Measurements from ENCODE around the gene GRIK5.

DNA sequence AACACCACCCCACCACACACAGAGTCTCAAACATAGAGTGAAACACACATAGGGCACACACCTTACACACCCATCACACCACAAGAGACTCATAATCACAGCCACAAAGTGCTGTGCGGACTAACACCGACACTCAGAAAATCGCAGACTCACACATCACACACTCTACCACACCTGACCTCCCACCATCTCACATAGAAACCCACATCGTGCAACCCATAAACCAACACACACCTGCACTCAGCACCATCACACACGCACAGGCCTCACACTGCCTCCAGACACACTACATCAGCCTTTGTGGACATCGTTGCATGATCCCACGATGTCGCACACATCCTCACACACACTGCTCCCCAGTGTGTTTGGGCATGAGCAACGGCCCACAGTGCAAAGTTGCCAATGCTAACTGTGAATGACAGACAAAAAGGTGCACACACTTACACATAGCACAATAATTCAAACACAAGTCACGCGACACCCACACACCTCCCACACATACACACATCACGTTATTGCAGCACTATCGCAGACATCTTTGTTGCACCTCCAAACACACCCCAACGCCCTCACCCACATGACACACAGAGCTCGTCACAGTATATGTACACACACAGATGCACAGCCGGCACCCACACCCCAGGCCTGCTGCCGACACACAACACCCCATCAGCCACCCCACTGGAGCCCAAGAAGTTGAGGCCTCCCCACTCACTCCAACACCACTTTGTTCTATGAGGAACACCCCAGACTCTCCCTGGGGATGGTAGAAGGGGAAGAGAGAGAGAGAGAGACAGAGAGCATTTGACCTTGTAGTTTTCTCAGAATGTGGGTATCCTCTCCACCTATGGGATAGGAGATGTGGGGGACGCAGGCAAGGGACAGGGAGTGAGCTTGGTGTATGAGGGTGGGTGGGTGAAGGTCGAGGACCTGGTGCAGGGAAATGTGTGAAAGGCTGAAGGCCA lies 74.7 kb downstream of the GRIK5 start:
- TF ChIP-seq CTCF (IDR thresholded peaks at IDR 0.05; ENCODE audit: low read depth, low read length, poor library complexity, severe bottlenecking) (no peak), EZH2phosphoT487 (IDR thresholded peaks at IDR 0.05; ENCODE audit: borderline replicate concordance, low read length) (no peak)

All from DOHH2 (cell line).